ELF-1 (cell line): ENCODE measurements around the gene RTRAF.

Experiments used
- DNase-seq: peaks from one replicate; pipeline ENCODE4 v3.0.0-alpha.2; 2016; ENCODE audit warnings: low read depth, low spot score

RTRAF gene

GRCh38 chr14:51993285-51993920, 4.1 kb downstream of the RTRAF start:
- DNase-seq, result no peak

GRCh38 chr14:51996148-51996746, 6.9 kb downstream of the RTRAF start:
- DNase-seq, result no peak

GRCh38 chr14:51998348-51998747, 9.0 kb downstream of the RTRAF start:
- no peak for DNase-seq

- no peak for DNase-seq
Observed at GRCh38 chr14:51999084-51999483, 9.7 kb downstream of the RTRAF start.

GRCh38 chr14:52000019-52000582, 10.8 kb downstream of the RTRAF start:
- no peak for DNase-seq

GRCh38 chr14:52000696-52001095, 11.3 kb downstream of the RTRAF start:
- no peak for DNase-seq

- DNase-seq, result peak; percentile 60
Observed at GRCh38 chr14:52002542-52002941, 13.2 kb downstream of the RTRAF start.

- DNase-seq, result no peak
Observed at GRCh38 chr14:52003324-52003723, 14.0 kb downstream of the RTRAF start.

- DNase-seq, result no peak
Observed at GRCh38 chr14:52005625-52006024, 16.3 kb downstream of the RTRAF start.

GRCh38 chr14:52006361-52006760, 17.0 kb downstream of the RTRAF start:
- no peak for DNase-seq

GRCh38 chr14:52007211-52007610, 17.9 kb downstream of the RTRAF start:
- DNase-seq, result no peak

- DNase-seq, result no peak
Observed at GRCh38 chr14:52007637-52008036, 18.3 kb downstream of the RTRAF start.

- DNase-seq, result no peak
Observed at GRCh38 chr14:52008136-52008535, 18.8 kb downstream of the RTRAF start.

GRCh38 chr14:52010173-52010693, 20.9 kb downstream of the RTRAF start:
- DNase-seq, result no peak

- DNase-seq, result no peak
Observed at GRCh38 chr14:52011523-52011922, 22.2 kb downstream of the RTRAF start.

GRCh38 chr14:52012635-52013034, 23.3 kb downstream of the RTRAF start:
- DNase-seq, result peak; percentile 29

GRCh38 chr14:52013984-52014600, 24.7 kb downstream of the RTRAF start:
- DNase-seq, result peak; percentile 50

GRCh38 chr14:52014601-52015267, 25.4 kb downstream of the RTRAF start:
- no peak for DNase-seq

GRCh38 chr14:52015411-52016030, 26.2 kb downstream of the RTRAF start:
- peak; percentile 52 for DNase-seq

GRCh38 chr14:52018252-52018651, 28.9 kb downstream of the RTRAF start:
- DNase-seq, result no peak

- no peak for DNase-seq
Observed at GRCh38 chr14:52018970-52019369, 29.6 kb downstream of the RTRAF start.
